ACHN (cell line): ENCODE measurements around the gene LMNTD2.
"Not testable (repeated sequence)": the region's sequence is repeated elsewhere in the genome, so short reads cannot be mapped to it uniquely, and the experiment has no call there.

ENCODE experiments used
- DNase-seq: peaks from one replicate; pipeline ENCODE4 v3.0.0-alpha.2; 2015
- in situ Hi-C: cut with HindIII; loops from 2 replicates; pipeline ENCODE4 v1.10.0; 2017; ENCODE audit warnings: low sequenced_read_pairs, low pct_ligation_motif_present, low pct_unique_long_range_greater_than_20kb

LMNTD2 gene

DNA sequence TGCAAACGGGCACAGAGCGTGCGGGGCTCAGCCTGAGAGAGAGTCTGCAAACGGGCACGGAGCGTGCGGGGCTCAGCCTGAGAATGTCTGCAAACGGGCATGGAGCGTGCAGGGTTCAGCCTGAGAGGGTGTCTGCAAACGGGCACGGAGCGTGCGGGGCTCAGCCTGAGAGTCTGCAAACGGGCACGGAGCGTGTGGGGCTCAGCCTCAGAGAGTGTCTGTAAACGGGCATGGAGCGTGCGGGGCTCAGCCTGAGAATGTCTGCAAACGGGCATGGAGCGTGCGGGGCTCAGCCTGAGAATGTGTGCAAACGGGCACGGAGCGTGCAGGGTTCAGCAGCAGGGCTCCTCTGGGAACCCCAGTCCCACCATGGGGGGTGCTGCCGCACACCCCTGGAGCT lies 29.3 kb upstream of the LMNTD2 start:
- in situ Hi-C loops: no loop called here
- DNase-seq: no peak

DNA sequence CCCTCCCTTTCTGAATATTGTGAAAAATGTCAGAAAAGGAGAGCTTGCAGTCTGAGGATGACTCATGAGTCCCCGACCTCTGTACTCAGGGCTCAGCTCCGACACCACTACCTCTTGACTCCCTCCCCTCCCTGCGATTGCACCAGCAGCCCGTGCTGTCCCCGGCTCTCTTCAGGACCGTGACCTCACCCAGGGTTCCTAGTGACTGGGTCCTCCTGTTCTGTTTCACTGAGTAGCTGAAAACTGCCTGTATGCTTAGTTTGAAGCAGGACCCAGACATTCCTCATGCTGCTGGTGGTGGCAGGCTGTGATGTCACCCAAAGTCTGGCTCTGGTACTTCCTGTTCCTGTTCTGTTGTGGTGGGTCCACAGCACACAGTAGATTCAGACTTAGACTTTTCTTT lies 27.4 kb upstream of the LMNTD2 start:
- peak; percentile 63 for DNase-seq
- in situ Hi-C loops: no loop called here

- in situ Hi-C loops: no loop called here
- no peak for DNase-seq
Measured at GRCh38 chr11:587546-587945, 27.0 kb upstream of the LMNTD2 start.

- in situ Hi-C loops: no loop called here
- no peak for DNase-seq
Measured at GRCh38 chr11:586376-587316, 26.1 kb upstream of the LMNTD2 start.

- in situ Hi-C loops: no loop called here
Measured at GRCh38 chr11:584287-584686, 23.7 kb upstream of the LMNTD2 start.

GRCh38 chr11:581752-582151 lies 21.2 kb upstream of the LMNTD2 start:
- in situ Hi-C loops: no loop called here
- DNase-seq: no peak

More at GRCh38 chr11:584287-584686, 23.7 kb upstream of the LMNTD2 start:
- no peak for DNase-seq

GRCh38 chr11:581342-581741 lies 20.8 kb upstream of the LMNTD2 start:
- DNase-seq: no peak
- in situ Hi-C loops: no loop called here

DNA sequence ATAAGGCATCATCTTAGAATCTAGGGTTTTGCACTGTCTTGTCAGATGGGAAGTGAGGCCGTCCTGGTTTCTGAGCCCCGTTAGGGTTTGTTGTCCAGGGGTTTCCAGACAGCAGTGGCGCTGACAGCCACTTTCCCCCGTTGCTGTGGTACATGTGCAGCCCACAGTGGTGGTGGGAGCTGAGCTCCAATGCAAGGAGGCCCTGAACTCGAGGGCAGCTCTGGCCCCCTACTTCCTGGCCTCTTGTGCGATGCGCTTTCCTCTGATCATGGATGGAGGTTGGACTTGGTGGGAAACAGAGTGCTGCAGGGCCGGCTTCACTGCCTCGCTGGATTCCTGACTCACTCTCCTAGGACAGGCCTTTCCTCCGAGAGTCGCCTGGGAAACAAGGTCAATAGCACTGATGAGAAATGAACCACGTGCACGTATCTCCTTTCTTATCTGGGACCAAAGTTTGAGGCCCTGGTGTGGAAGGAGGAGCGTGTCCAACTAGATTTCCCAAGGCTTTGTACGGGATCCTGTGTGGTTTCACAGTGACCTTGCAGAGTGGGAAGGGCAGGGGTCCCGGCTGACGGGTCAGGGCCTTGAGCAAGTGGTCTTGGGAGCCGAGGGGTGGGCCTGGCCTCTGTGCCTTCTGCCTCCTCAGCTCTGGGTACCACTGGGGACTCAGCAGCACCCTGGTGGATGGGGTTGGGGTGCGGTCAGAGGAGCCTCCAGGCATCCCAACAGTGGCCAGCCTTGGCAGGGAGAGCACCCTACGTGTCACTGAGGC lies 19.5 kb upstream of the LMNTD2 start:
- no peak for DNase-seq
- in situ Hi-C loops: no loop called here

DNA sequence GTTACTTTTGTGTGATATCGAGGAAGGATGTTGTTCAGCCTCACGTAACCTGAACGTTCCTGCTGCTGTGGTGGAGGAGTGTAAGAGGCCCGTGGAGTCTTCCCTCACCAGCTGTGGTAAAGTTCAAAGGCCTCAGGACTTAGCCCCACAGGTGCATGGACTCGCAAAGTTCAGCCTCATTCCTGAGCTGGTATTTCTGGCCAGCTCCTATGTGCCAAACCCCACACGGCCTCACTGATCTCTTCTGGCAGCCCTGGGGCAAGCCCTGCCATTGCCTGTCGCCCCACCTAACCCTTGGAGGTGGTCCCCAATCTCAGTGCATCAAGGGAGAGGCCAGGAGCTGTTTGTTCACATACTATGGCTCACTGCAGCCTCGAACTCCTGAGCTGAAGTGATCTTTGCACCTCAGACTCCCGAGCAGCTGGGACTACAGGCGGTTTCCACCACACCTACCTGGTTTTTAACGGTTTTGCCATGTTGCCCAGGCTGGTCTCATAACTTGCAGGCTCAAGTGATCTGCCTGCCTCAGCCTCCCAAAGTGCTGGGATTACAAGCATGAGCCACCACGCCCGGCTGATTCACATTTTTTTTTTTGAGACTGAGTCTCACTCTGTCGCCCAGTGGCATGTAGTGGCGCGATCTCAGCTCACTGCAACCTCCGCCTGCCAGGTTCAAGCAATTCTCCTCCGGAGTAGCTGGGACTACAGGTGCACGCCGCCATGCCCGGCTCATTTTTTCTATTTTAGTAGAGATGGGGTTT lies 17.9 kb upstream of the LMNTD2 start:
- in situ Hi-C loops: no loop called here
- peak; percentile 44 for DNase-seq

DNA sequence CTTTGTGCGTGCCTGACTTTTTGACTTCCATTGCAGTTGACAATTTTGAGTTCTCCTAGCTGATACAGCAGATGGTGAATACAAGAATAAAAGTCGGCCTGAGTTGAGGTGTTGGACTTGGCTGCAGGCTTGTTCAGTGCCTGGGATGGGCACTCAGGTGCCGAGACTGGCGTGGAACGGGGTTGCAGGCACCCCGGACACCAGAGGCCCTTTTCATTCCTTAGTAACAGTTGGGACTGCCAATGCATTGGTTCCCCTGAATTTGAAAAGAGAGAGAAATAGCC lies 17.0 kb upstream of the LMNTD2 start:
- in situ Hi-C loops: no loop called here
- no peak for DNase-seq

- no peak for DNase-seq
- in situ Hi-C loops: no loop called here
Measured at GRCh38 chr11:576811-577610, 16.5 kb upstream of the LMNTD2 start.

- peak; percentile 87 for DNase-seq
- in situ Hi-C loops: no loop called here
Measured at GRCh38 chr11:575996-576768, 15.6 kb upstream of the LMNTD2 start, which contains the start of gene PHRF1. PHRF1 (plus strand) TSS chr11:576470; CDS start chr11:581513, 5,043 bp downstream.

DNA sequence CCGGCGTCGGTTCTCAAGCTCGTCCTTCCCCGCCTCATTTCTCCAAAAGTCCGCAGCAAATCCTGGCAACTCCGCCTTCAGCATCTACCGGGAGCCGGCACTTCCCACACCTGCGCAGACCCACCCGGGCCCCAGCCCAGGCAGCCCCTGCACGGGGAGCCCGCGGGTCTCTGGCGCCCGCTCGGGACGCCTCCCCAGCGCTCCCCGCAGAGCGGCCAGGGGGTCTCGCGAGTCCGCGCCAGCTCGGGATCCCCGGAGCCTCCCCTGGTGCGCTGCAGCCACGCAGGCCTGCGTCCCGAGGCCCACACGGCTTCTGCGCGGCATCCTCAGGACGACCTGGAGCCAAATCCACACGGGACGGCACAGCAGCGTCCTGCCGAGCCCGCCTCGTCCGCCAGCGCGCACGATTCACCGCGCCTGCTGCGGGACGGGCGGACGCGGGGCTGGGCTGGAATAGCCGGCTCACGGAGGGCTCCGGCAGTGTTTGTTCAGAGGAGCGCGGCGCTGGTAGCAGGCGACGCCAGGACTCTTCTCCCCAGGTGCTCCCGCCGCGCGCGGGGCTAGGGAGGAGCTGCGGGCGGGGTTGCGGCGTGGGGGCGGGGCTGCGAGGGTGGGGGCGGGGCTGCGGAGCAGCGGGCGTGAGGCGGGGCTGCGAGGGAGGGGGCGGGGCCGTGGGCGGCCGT lies 14.9 kb upstream of the LMNTD2 start:
- DNase-seq: no peak
- in situ Hi-C loops: no loop called here

DNA sequence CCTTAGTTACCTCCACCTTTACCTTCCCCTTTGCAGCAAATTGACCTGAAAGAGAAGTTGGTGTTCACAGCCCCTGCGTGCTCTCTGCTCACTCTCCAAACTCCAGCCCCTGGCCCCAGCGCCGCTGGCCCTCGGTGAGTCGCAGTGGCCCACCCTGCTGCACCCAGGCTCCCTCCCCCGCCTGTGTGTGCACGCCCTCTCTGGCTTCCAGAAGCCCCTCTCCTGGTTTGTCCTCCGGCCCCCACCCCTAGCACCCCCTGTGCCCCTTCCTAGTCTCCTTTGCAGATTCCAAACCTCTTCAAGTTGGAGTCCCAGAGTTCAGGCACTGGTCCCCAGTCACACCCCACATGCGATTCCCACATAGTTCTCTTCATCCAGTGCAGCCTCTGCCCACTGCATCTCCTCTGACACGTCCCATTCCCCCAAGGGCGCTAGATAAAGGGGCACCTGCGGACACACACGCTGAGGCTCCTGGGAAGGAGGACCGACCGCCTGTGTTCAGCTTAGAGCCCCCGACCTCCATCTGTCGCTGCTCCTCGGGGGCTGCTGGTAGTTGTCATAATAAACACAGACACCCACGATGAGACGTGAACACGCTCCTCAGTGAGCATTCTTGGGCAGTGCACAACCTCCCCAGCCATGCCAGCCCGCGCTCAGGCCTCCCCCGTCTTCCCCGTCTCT lies 14.2 kb upstream of the LMNTD2 start:
- DNase-seq: no peak
- in situ Hi-C loops: no loop called here

- DNase-seq, in situ Hi-C loops: not testable (repeated sequence)
Measured at GRCh38 chr11:574031-574570, 13.6 kb upstream of the LMNTD2 start.

- in situ Hi-C loops: no loop called here
- DNase-seq: no peak
Measured at GRCh38 chr11:573146-573759, 12.7 kb upstream of the LMNTD2 start.
